Fibroblast of lung (primary cell): ENCODE data around the gene TSHZ2. TPM values are rescaled to one million over a fixed set of nuclear protein-coding genes. Genes with fewer than 3 reads are reported as not detected.
"Not testable (repeated sequence)": the region's sequence is repeated elsewhere in the genome, so short reads cannot be mapped to it uniquely, and the experiment has no call there.

Experiments
- DNase-seq, 2 donors: peaks; one replicate each; pipeline versions ENCODE4 v3.0.0 to v3.0.0-alpha.2; 2010; ENCODE audit warnings: low read depth in 2 of 2
- H2AFZ ChIP-seq: 2 replicates; pipeline ENCODE4 v1.5.1; 2012; ENCODE audit warnings: low read length, control low read depth, inconsistent platforms
- H3K27ac ChIP-seq: 2 replicates; pipeline ENCODE4 v1.5.1; 2011; ENCODE audit warnings: low read length, control low read depth; ENCODE audit not compliant: insufficient read depth
- H3K27me3 ChIP-seq: 2 replicates; pipeline ENCODE4 v1.5.1; 2011; ENCODE audit warnings: mild to moderate bottlenecking, low read length; ENCODE audit not compliant: control insufficient read depth, insufficient read depth
- H3K36me3 ChIP-seq: 2 replicates; pipeline ENCODE4 v1.5.1; 2011; ENCODE audit warnings: low read length; ENCODE audit not compliant: control insufficient read depth, insufficient read depth
- H3K4me1 ChIP-seq: 2 replicates; pipeline ENCODE4 v1.5.1; 2011; ENCODE audit warnings: low read length; ENCODE audit not compliant: control insufficient read depth, insufficient read depth; ENCODE audit errors: extremely low read depth
- H3K4me2 ChIP-seq: 2 replicates; pipeline ENCODE4 v1.5.1; 2011; ENCODE audit warnings: low read length, control low read depth; ENCODE audit not compliant: insufficient read depth; ENCODE audit errors: extremely low read depth
- H3K4me3 ChIP-seq, 4 experiments: fragments of 200-600 bp in 1 of 4; sonication (generic) in 1 of 4; replicated peaks in 1 of 4; 2 replicates each; pipeline ENCODE4 v1.5.1; 2011 to 2016; ENCODE audit warnings: low read length in 4 of 4, low read depth in 3 of 4, mild to moderate bottlenecking in 3 of 4, control low read depth in 2 of 4, inconsistent platforms in 1 of 4, mixed read lengths in 1 of 4; ENCODE audit not compliant: insufficient read depth in 1 of 4; ENCODE audit errors: control extremely low read depth in 1 of 4
- H3K79me2 ChIP-seq: 2 replicates; pipeline ENCODE4 v1.5.1; 2012; ENCODE audit warnings: mild to moderate bottlenecking, low read length, inconsistent platforms; ENCODE audit not compliant: control insufficient read depth, insufficient read depth
- H3K9ac ChIP-seq: 2 replicates; pipeline ENCODE4 v1.5.1; 2011; ENCODE audit warnings: mild to moderate bottlenecking, low read length, control low read depth; ENCODE audit not compliant: insufficient read depth
- H3K9me3 ChIP-seq: 2 replicates; pipeline ENCODE4 v1.5.1; 2012; ENCODE audit warnings: low read depth, low read length; ENCODE audit not compliant: control insufficient read depth, insufficient read depth
- H4K20me1 ChIP-seq: 2 replicates; pipeline ENCODE4 v1.5.1; 2011; ENCODE audit warnings: low read length; ENCODE audit not compliant: control insufficient read depth, insufficient read depth; ENCODE audit errors: extremely low read depth
- CTCF ChIP-seq, 2 donors: IDR thresholded peaks in 1 of 2; conservative IDR thresholded peaks in 1 of 2; 1 replicate in 1 of 2; 2 replicates in 1 of 2; pipeline ENCODE4 v1.5.1; 2011 to 2012; ENCODE audit warnings: low read length in 2 of 2, control low read depth in 1 of 2, inconsistent platforms in 1 of 2, low read depth in 1 of 2, mild to moderate bottlenecking in 1 of 2
- EZH2 ChIP-seq: IDR thresholded peaks from 2 replicates; pipeline ENCODE4 v1.5.1; 2012; ENCODE audit warnings: low read length, control low read depth, mild to moderate bottlenecking; ENCODE audit errors: missing control alignments
- polyA plus RNA-seq, 2 donors: library from polyadenylated mRNA; depleted of rRNA in 1 of 2; stranded (reverse) in 1 of 2; unstranded in 1 of 2; fragments of >200 nt; gene quantifications; 2 replicates each; pipeline ENCODE4 v1.2.1, GENCODE V29; 2011 to 2012; ENCODE audit warnings: missing spikeins in 1 of 2
- total RNA-seq: library from RNA; depleted of rRNA; stranded (reverse); fragments of >200 nt; gene quantifications from 2 replicates; pipeline ENCODE4 v1.2.1, GENCODE V29; 2014

The TSHZ2 gene
- total and polyA plus RNA-seq, 2 donors (not counting 1 experiment from before 2014, with no cell fraction given): 0.15 to 2.6 TPM

GRCh38 chr20:53463101-53463972 is 491.2 kb downstream of the TSHZ2 start:
- no peaks in the 10 kb centered on the region for H3K4me1 ChIP-seq
- no peak overlapping the region for H3K4me3 ChIP-seq
- TF ChIP-seq EZH2 (no peak), CTCF (conservative IDR thresholded peaks at IDR 0.05 in 1 of 2, IDR thresholded peaks at IDR 0.05 in 1 of 2; ENCODE audit: low read depth in 1 of 2, low read length in 2 of 2) (no peak)
- H3K4me2 ChIP-seq: no peak overlapping the region
- DNase-seq: no peak
- no peaks in the 10 kb centered on the region for H4K20me1 ChIP-seq
- H3K27me3 ChIP-seq: no peaks in the 10 kb centered on the region
- no peaks in the 10 kb centered on the region for H3K9me3 ChIP-seq
- H3K79me2 ChIP-seq: no peaks in the 10 kb centered on the region
- H3K36me3 ChIP-seq: no peaks in the 10 kb centered on the region
- H3K27ac ChIP-seq: no peak overlapping the region
- no peak overlapping the region for H3K9ac ChIP-seq
- H2AFZ ChIP-seq: no peak overlapping the region

GRCh38 chr20:53466279-53466678 is 494.1 kb downstream of the TSHZ2 start:
- Histone ChIP-seq H3K27ac (no peak overlapping the region), H3K4me1 (no peaks in the 10 kb centered on the region), H3K36me3 (no peaks in the 10 kb centered on the region), H3K4me3 (no peak overlapping the region), H3K79me2 (no peaks in the 10 kb centered on the region), H2AFZ (no peak overlapping the region), H3K4me2 (no peak overlapping the region), H3K9me3 (no peaks in the 10 kb centered on the region), H3K27me3 (no peaks in the 10 kb centered on the region), H4K20me1 (no peaks in the 10 kb centered on the region), H3K9ac (no peak overlapping the region)
- DNase-seq: no peak
- TF ChIP-seq CTCF (conservative IDR thresholded peaks at IDR 0.05 in 1 of 2, IDR thresholded peaks at IDR 0.05 in 1 of 2; ENCODE audit: low read depth in 1 of 2, low read length in 2 of 2) (no peak), EZH2 (no peak)

GRCh38 chr20:53468587-53468986 is 496.4 kb downstream of the TSHZ2 start:
- H3K27me3 ChIP-seq: no peaks in the 10 kb centered on the region
- H3K9ac ChIP-seq: no peak overlapping the region
- H2AFZ ChIP-seq: no peak overlapping the region
- no peak overlapping the region for H3K4me3 ChIP-seq
- no peaks in the 10 kb centered on the region for H3K79me2 ChIP-seq
- H3K4me1 ChIP-seq: no peaks in the 10 kb centered on the region
- no peaks in the 10 kb centered on the region for H3K36me3 ChIP-seq
- no peak overlapping the region for H3K4me2 ChIP-seq
- H4K20me1 ChIP-seq: no peaks in the 10 kb centered on the region
- no peak for DNase-seq
- TF ChIP-seq CTCF (conservative IDR thresholded peaks at IDR 0.05 in 1 of 2, IDR thresholded peaks at IDR 0.05 in 1 of 2; ENCODE audit: low read depth in 1 of 2, low read length in 2 of 2) (no peak), EZH2 (no peak)
- H3K27ac ChIP-seq: no peak overlapping the region
- H3K9me3 ChIP-seq: no peaks in the 10 kb centered on the region

GRCh38 chr20:53472859-53473258 is 500.7 kb downstream of the TSHZ2 start:
- H3K27me3 ChIP-seq, H3K79me2 ChIP-seq, H3K27ac ChIP-seq, H3K9ac ChIP-seq, H3K4me2 ChIP-seq, DNase-seq, H3K36me3 ChIP-seq, H3K9me3 ChIP-seq, H4K20me1 ChIP-seq, H3K4me3 ChIP-seq, H3K4me1 ChIP-seq, H2AFZ ChIP-seq: not testable (repeated sequence)
